H1 (cell line): ENCODE results near the gene TMEM89. TPM values are rescaled to one million over a fixed set of nuclear protein-coding genes. Genes with fewer than 3 reads are reported as not detected.

Experiments used
- CHD7 ChIP-seq: fragments of 300-600 bp; sonication (generic); IDR thresholded peaks from 2 replicates; pipeline ENCODE4 v1.7.1; 2012; ENCODE audit warnings: low read length, moderate library complexity, mild to moderate bottlenecking, inconsistent platforms; ENCODE audit not compliant: insufficient replicate concordance
- CTCF ChIP-seq, 3 experiments: IDR thresholded peaks; 1 replicate in 2 of 3; 2 replicates in 1 of 3; pipeline versions ENCODE4 v1.5.1 to v1.6.1; 2011; ENCODE audit warnings: low read length in 3 of 3, mild to moderate bottlenecking in 3 of 3, inconsistent platforms in 2 of 3, low read depth in 1 of 3, moderate library complexity in 1 of 3; ENCODE audit not compliant: insufficient read depth in 1 of 3; ENCODE audit errors: control extremely low read depth in 1 of 3
- JUN ChIP-seq: IDR thresholded peaks from 2 replicates; pipeline ENCODE4 v1.6.1; 2011; ENCODE audit warnings: low read depth, mild to moderate bottlenecking, improper control_type of control experiment, low read length
- POU5F1 ChIP-seq: IDR thresholded peaks from 2 replicates; pipeline ENCODE4 v1.6.1; 2011; ENCODE audit warnings: low read depth, mild to moderate bottlenecking, low read length, moderate library complexity
- SRF ChIP-seq: IDR thresholded peaks from 2 replicates; pipeline ENCODE4 v1.6.1; 2011; ENCODE audit warnings: mild to moderate bottlenecking, low read depth, low read length, moderate library complexity
- TCF12 ChIP-seq: IDR thresholded peaks from 2 replicates; pipeline ENCODE4 v1.6.1; 2011; ENCODE audit warnings: low read depth, mild to moderate bottlenecking, low read length
- polyA plus RNA-seq, 7 experiments: library from polyadenylated mRNA; depleted of rRNA in 3 of 7; stranded (reverse) in 5 of 7; unstranded in 2 of 7; fragments of >200 nt in 5 of 7; fragments of 200-250 nt in 2 of 7; gene quantifications; 1 replicate in 5 of 7; 2 replicates in 1 of 7; 4 replicates in 1 of 7; pipeline versions ENCODE4 v1.2.1 to v1.2.3, GENCODE V29; 2011 to 2013; ENCODE audit warnings: missing spikeins in 2 of 7, mixed read lengths in 2 of 7
- total RNA-seq: library from RNA; stranded (reverse); fragmentation: NEBNext Ultra II Directional; extraction: Animal tissue kit (Norgen Biotek cat#: 25700); gene quantifications from 2 replicates; pipeline ENCODE4 v1.2.1, GENCODE V29; 2021

TMEM89 gene
- total and polyA plus RNA-seq, 2 of the 8 experiments (the other 6 are each of a cell fraction or from before 2014, with no cell fraction given): not detected

- TF ChIP-seq CTCF (IDR thresholded peaks at IDR 0.05; ENCODE audit: control extremely low read depth in 1 of 3, insufficient read depth in 1 of 3, low read depth in 1 of 3, low read length in 3 of 3) (no peak), SRF (no peak), POU5F1 (no peak), TCF12 (no peak), CHD7 (no peak), JUN (no peak)
- TF ChIP-seq, all 59 proteins: peak for 22
Observed at GRCh38 chr3:48662753-48663488, 41.4 kb upstream of the TMEM89 start, which contains the start of gene CELSR3 (continued).
